ENCODE results near the gene VAC14.
A peak's percentile ranks its signal among the peaks of the same experiment; 100 is the strongest.
"Not testable (repeated sequence)": the region's sequence is repeated elsewhere in the genome, so short reads cannot be mapped to it uniquely, and the experiment has no call there.

The VAC14 gene

DNA sequence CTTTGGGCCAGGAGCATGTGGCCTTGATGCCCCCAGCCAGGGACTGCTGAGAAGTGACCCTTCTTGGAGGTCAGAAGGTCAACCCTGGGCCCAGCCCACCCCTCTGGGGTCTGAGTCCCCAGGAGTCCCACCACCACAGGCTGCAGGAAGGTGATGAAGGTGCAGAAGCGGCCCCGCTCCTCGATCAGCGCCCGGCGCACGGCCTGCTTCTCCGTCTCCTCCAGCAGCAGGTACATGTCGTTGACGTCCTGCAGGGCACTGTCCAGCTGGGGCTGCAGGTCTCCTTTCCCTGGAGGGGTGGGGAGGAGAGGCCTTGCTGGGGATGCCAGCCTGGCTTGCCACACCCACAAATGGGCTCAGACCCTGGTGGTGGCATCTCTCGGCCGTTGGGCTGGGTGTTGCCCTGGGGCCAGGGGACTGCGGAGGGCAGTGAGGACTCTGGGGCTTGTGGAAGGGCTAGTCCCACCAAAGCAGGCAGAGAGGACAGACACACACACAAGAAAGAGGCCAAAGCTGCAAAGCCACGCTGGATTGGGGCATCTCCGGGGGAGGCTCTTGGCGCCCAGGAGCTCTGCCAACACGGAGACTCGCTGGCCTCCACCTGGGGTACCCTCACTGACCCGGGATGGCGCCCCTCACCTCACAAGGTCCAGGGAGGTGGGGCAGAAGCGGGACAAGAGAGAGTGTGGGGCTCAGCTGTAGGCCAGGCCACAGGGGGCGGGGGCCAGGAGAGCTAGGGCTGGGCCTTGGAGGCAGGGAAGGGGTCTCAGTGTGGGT, 122.6 kb downstream of the VAC14 start:
- H3K9me3 ChIP-seq (ENCODE audit: control insufficient read depth, low read length): no peaks in the 10 kb centered on the region
- H3K9ac ChIP-seq (ENCODE audit: low read length): no peak overlapping the region

DNA sequence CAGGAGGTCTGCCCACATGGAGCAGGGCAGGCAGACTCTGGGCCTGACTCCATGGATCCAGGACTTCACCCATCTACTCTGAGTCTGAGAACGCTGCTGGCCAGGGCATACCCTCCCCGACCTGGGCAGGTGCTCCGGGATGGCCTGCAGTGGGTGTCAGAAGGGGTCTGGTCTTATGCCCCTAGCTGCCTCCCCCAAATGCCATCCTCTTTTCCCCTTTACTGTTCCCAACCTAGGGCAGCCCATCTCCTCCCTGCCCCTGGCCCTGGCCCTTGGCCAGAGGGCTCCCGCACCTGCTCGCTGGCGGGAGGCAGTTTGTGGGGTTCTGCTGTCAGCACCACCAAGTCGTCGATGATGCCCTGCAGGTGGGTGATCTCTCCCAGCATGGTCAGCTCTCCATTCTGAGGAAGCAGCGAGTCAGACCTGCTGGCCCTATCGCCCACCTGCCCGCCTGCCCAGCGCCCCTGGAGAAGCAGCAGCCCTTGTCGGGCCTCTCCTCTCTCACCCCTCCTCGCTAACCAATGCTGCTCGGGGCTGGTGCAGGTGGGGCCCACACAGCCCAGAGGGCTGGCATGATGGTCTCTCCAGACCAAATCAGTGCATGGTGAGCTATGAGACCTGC, 123.3 kb downstream of the VAC14 start:
- no peak for DNase-seq (ENCODE audit: low read depth)
- H3K4me3 ChIP-seq (ENCODE audit: low read length): no peak overlapping the region
- peaks cover 65% of the 10 kb centered on the region for H3K36me3 ChIP-seq (ENCODE audit: control insufficient read depth, insufficient read depth, low read length, severe bottlenecking)
- no peak overlapping the region for H3K9ac ChIP-seq (ENCODE audit: low read length)
- no peaks in the 10 kb centered on the region for H3K9me3 ChIP-seq (ENCODE audit: control insufficient read depth, low read length)
- peaks cover 38% of the 10 kb centered on the region for H3K4me1 ChIP-seq (ENCODE audit: control insufficient read depth, insufficient read depth, low read length)
- no peaks in the 10 kb centered on the region for H3K27me3 ChIP-seq (replicated peaks; ENCODE audit: control insufficient read depth, insufficient read depth, low read length)

More for the DNA sequence above, 122.6 kb downstream of the VAC14 start:
- H3K4me1 ChIP-seq (ENCODE audit: control insufficient read depth, insufficient read depth, low read length): peaks cover 42% of the 10 kb centered on the region
- no peaks in the 10 kb centered on the region for H3K27me3 ChIP-seq (replicated peaks; ENCODE audit: control insufficient read depth, insufficient read depth, low read length)
- no peak overlapping the region for H3K4me3 ChIP-seq (ENCODE audit: low read length)
- DNase-seq (ENCODE audit: low read depth): no peak
- peaks cover 58% of the 10 kb centered on the region for H3K36me3 ChIP-seq (ENCODE audit: control insufficient read depth, insufficient read depth, low read length, severe bottlenecking)

DNA sequence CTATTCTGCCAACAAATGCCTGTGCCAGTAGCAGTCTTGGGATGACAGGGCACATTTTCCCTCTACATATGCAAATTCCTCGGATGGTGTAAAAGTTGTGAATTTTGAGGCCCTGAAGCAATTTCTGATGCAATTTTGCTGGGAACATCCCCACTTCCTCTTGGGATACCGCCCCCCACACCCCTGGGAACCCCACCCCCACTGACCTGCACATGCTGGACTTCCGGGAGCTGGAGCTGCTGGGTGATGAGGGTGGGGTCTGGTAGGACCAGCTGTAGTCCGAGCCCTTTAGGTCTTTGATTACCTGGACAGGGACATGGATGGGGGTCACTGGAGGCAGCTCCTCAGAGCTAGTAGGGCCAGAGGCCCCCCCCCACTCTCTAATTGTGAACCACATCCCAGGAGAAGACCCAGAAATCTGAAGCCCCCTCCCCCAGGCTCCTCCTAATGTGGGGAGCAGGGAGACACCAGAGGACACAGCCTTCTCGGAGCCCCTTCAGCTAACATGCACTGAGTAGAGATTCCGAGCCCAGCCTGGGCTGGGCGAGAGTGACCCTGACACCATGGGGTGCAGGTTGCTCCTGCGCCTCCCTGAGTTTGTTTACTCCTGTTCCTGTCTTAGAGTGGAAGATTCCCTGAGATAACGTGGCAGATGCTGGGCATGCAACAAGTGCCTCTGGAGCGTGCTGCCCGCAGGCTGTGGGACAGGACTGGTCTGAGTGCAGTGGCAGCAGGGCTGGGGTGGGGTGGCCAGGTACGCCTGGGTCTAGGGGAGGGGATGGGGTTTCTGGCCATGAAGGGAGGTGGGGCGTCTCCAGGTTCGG, 124.1 kb downstream of the VAC14 start:
- H3K9ac ChIP-seq (ENCODE audit: low read length): peak overlapping the region; percentile 65
- H3K36me3 ChIP-seq (ENCODE audit: control insufficient read depth, insufficient read depth, low read length, severe bottlenecking): peaks cover 68% of the 10 kb centered on the region
- H3K9me3 ChIP-seq (ENCODE audit: control insufficient read depth, low read length): no peaks in the 10 kb centered on the region
- no peaks in the 10 kb centered on the region for H3K27me3 ChIP-seq (replicated peaks; ENCODE audit: control insufficient read depth, insufficient read depth, low read length)
- DNase-seq (ENCODE audit: low read depth): no peak
- peaks cover 32% of the 10 kb centered on the region for H3K4me1 ChIP-seq (ENCODE audit: control insufficient read depth, insufficient read depth, low read length)
- H3K4me3 ChIP-seq (ENCODE audit: low read length): no peak overlapping the region

DNA sequence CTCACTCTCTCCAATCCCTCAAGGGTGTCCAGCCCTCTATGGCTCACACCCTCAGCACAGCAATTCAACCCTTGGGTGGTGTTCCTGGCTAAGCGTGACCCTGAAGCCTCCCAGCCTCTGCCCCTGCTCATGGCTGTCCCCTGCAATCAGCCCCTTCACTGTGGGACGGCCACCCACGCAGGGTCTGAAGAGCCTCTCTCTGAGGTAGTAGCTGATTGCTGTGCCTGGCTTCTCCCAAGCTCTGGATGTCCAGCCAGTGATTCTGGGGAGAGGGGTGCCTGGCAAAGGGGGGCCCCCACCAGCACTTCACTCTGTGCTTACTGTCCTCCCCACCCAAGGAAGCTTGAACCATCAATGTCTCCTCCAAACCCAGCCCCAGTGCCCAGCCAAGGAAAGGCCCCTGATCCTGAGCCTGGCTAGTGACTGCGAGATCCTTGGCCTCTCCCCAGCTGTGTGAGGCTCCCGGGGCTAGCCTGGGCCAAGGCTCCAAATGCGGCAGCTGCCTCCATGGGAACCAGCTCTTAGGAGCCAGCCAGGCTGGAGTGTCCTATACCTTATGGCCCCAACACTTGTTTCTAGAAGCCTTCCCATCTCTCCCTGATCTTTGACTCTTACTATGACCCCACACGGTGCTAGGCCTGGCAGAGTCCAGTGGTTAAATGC, 125.0 kb downstream of the VAC14 start:
- Histone ChIP-seq H3K9me3 (ENCODE audit: control insufficient read depth, low read length) (no peaks in the 10 kb centered on the region), H3K4me3 (ENCODE audit: low read length) (no peak overlapping the region), H3K27me3 (replicated peaks; ENCODE audit: control insufficient read depth, insufficient read depth, low read length) (no peaks in the 10 kb centered on the region), H3K4me1 (ENCODE audit: control insufficient read depth, insufficient read depth, low read length) (peaks cover 23% of the 10 kb centered on the region), H3K9ac (ENCODE audit: low read length) (peak overlapping the region; percentile 65), H3K36me3 (ENCODE audit: control insufficient read depth, insufficient read depth, low read length, severe bottlenecking) (peaks cover 77% of the 10 kb centered on the region)
- no peak for DNase-seq (ENCODE audit: low read depth)

DNA sequence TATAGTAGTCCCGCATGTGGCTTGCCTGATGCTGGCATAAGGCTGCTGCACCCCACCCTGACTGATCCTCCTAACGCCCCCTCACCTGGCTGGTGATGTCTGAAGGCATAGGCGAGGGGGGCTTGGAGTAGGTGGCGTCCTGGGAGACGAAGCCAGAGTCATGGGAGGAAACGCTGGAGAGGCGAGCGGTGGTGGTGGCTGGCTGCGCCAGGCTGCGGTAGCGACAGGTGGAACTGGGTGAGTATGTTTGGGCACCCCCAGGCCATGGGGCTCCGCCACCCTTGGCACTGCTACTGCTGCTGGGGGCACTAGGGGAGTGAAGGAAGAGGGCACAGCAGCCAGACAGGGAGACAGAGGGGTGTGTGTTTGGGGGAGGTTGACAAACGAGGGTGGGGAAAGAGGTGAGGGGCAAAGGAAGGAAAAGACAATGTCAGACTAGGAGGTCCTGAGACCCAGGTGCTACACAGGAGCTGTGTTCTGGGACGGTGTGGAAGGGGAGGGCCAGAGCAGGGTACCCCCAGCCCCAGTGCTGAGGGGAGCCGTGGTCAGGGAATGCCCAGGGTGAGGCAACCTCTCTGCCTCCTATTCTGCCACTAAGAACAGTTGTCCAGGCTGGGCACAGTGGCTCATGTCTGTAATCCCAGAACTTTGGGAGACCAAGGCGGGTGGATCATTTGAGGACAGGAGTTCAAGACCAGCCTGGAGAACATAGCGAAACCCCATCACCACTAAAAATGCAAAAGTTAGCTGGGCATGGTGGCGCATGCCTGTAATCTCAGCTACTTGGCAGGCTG, 126.5 kb downstream of the VAC14 start:
- Histone ChIP-seq H3K9me3 (ENCODE audit: control insufficient read depth, low read length) (no peaks in the 10 kb centered on the region), H3K27me3 (replicated peaks; ENCODE audit: control insufficient read depth, insufficient read depth, low read length) (no peaks in the 10 kb centered on the region), H3K4me1 (ENCODE audit: control insufficient read depth, insufficient read depth, low read length) (peaks cover 15% of the 10 kb centered on the region), H3K9ac (ENCODE audit: low read length) (no peak overlapping the region), H3K36me3 (ENCODE audit: control insufficient read depth, insufficient read depth, low read length, severe bottlenecking) (peaks cover 91% of the 10 kb centered on the region), H3K4me3 (ENCODE audit: low read length) (no peak overlapping the region)
- DNase-seq (ENCODE audit: low read depth): no peak

DNA sequence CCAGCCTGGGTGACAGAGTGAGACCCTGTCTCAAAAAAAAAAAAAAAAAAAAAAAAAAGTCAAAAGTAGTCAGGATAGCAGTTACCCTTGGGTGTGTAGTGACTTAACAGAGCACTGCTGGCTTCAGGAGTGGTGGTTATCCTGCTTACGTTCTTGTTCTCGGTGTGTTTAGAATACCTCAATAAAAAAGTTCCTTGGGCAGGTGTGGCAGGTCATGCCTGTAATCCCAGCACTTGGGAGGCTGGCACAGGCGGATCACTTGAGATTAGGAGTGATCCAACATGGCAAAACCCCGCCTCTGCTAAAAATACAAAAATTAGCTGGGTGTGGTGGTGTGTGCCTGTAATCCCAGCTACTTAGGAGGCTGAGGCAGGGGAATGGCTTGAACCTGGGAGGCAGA, 130.0 kb downstream of the VAC14 start:
- H3K9me3 ChIP-seq (ENCODE audit: control insufficient read depth, low read length); H3K9ac ChIP-seq (ENCODE audit: low read length); H3K27me3 ChIP-seq (replicated peaks; ENCODE audit: control insufficient read depth, insufficient read depth, low read length); H3K4me3 ChIP-seq (ENCODE audit: low read length); DNase-seq (ENCODE audit: low read depth); H3K4me1 ChIP-seq (ENCODE audit: control insufficient read depth, insufficient read depth, low read length): not testable (repeated sequence)
- H3K36me3 ChIP-seq (ENCODE audit: control insufficient read depth, insufficient read depth, low read length, severe bottlenecking): peaks cover 93% of the 10 kb centered on the region

DNA sequence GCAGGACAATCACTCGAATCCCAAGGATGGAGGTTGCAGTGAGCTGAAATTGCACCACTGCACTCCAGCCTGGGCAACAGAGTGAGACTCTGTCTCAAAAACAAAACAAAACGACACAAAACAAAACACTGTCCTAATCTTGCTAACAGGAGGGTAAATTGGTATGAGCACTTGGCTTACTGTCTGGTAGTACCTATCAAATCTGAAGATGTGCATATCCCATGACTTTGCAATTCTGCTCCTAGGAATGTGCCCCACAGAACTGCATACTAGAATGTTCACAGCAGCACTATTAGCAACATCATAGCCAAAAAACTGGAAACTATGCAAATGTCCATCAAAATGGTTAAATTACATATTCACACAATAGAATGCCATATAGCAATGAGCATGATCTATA, 130.8 kb downstream of the VAC14 start:
- no peak for DNase-seq (ENCODE audit: low read depth)
- peaks cover 93% of the 10 kb centered on the region for H3K36me3 ChIP-seq (ENCODE audit: control insufficient read depth, insufficient read depth, low read length, severe bottlenecking)
- H3K4me1 ChIP-seq (ENCODE audit: control insufficient read depth, insufficient read depth, low read length): no peaks in the 10 kb centered on the region
- no peak overlapping the region for H3K4me3 ChIP-seq (ENCODE audit: low read length)
- no peak overlapping the region for H3K9ac ChIP-seq (ENCODE audit: low read length)
- no peaks in the 10 kb centered on the region for H3K27me3 ChIP-seq (replicated peaks; ENCODE audit: control insufficient read depth, insufficient read depth, low read length)
- no peaks in the 10 kb centered on the region for H3K9me3 ChIP-seq (ENCODE audit: control insufficient read depth, low read length)

DNA sequence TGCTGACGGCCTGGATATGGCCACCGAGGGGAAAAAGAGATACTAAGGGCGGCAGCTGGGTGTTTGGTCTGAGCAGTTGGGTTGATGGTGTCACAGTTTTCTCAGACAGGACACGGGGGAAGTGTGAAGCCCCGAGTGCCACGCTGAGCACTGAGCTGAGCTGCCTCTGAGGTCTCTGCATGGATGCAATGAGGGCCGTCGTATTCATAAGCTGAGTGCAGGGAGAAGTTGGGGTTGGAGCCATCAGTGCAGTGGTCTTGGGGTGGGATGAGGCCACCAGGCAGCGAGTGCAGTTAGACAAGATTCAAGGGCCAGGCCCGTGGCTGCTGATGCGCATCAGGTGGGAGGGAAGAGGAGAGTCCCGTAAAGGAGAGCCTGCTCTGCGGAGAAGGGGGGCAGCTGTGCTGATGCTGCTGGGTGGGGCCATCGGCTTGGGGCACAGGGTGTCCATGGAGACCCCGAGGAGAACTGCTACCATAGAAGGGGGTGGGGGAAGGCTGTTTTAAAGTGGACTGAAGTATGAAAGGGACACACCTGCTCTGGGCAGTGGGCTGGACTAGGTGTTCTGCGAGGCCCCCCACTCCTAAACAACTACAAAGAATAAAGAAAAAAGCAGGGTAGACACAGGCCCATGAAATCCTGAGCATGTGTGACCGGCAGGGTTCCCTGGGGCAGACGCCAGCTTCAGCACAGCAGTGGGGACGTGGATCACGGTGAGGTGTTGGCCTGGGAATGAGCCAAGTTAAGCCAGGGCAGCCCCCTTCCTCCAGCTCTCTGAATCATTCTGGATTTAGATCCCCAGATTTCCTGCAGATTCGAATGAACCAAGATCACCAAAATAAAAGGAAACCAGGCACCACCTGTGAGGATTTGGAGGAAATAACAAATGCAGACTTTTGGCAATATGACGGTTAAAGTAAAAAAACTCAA, 134.9 kb downstream of the VAC14 start:
- Histone ChIP-seq H3K9ac (ENCODE audit: low read length) (no peak overlapping the region), H3K27me3 (replicated peaks; ENCODE audit: control insufficient read depth, insufficient read depth, low read length) (no peaks in the 10 kb centered on the region), H3K36me3 (ENCODE audit: control insufficient read depth, insufficient read depth, low read length, severe bottlenecking) (peaks cover 75% of the 10 kb centered on the region), H3K4me1 (ENCODE audit: control insufficient read depth, insufficient read depth, low read length) (no peaks in the 10 kb centered on the region), H3K4me3 (ENCODE audit: low read length) (no peak overlapping the region), H3K9me3 (ENCODE audit: control insufficient read depth, low read length) (no peaks in the 10 kb centered on the region)
- DNase-seq (ENCODE audit: low read depth): no peak

DNA sequence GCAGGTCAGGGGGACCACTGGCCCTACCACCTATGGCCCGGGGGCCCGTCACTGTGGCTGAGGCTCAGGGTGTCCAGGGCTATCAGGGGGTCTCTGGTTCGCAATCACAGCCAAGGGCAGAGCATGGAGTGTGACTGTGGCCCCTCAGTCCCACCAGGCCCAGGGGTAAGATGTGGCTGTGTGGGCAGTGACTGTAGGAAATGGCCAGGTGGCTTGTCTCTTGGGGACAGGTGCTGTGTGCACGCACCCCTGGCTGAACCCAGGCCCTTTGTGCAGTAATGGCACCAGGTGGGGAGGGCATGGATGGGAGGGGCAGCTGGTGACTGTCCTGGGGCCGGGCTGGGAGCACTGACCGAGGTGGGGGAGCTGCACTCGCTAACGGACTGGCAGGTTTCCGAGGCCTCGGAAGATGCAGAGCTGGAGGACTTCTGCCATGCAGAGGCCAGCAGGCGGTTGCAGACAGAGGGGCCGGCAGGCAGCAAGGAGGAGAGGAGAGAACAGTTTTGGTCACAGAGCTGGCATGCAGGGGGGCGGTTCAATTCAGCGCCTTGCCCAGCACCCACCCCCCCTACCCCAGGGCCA, 135.8 kb downstream of the VAC14 start:
- Histone ChIP-seq H3K36me3 (ENCODE audit: control insufficient read depth, insufficient read depth, low read length, severe bottlenecking) (peaks cover 67% of the 10 kb centered on the region), H3K9ac (ENCODE audit: low read length) (no peak overlapping the region), H3K4me3 (ENCODE audit: low read length) (no peak overlapping the region), H3K27me3 (replicated peaks; ENCODE audit: control insufficient read depth, insufficient read depth, low read length) (no peaks in the 10 kb centered on the region), H3K9me3 (ENCODE audit: control insufficient read depth, low read length) (no peaks in the 10 kb centered on the region), H3K4me1 (ENCODE audit: control insufficient read depth, insufficient read depth, low read length) (no peaks in the 10 kb centered on the region)
- DNase-seq (ENCODE audit: low read depth): no peak
